ENCODE measurements around the gene RALA. TPM values are rescaled to one million over a fixed set of nuclear protein-coding genes. Genes with fewer than 3 reads are reported as not detected.

The RALA gene
- total RNA-seq, 2 experiments from 2014 or later, result 32.5 to 32.8 TPM

DNA sequence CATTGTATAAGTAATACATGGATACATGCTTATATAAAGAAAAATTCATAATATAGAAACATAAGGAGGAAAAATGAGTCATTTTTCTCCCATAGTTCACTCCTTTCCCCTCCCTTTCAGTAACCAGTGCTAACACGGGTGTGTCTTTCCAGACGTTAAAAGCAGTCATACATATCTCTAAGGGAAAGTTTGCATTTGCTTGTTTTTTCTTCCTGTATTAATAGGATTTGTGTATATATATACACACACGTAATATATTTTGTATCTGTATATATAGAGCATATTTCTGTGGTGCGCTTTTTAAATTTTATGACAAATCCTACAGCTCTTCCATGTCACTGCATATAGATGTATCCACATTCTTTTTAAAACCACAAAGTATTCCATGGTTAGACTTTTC lies 78.8 kb downstream of the RALA start:
- Mint-ChIP-seq H3K27me3 (no peaks in the 10 kb centered on the region), H3K4me3 (no peak overlapping the region), H3K9me3 (no peaks in the 10 kb centered on the region), H3K4me1 (ENCODE audit: low read depth) (peaks cover 11% of the 10 kb centered on the region), H3K36me3 (ENCODE audit: low read depth) (peaks cover 18% of the 10 kb centered on the region), H3K27ac (no peak overlapping the region)
- CTCF ChIA-PET, result interaction anchor here (1.0 to 2.5 kb wide), 2 partner anchors 11 to 122 kb away, joined by 3 to 9 read pairs; no protein-coding TSS in a partner anchor
- TF ChIP-seq, protein P1, sequence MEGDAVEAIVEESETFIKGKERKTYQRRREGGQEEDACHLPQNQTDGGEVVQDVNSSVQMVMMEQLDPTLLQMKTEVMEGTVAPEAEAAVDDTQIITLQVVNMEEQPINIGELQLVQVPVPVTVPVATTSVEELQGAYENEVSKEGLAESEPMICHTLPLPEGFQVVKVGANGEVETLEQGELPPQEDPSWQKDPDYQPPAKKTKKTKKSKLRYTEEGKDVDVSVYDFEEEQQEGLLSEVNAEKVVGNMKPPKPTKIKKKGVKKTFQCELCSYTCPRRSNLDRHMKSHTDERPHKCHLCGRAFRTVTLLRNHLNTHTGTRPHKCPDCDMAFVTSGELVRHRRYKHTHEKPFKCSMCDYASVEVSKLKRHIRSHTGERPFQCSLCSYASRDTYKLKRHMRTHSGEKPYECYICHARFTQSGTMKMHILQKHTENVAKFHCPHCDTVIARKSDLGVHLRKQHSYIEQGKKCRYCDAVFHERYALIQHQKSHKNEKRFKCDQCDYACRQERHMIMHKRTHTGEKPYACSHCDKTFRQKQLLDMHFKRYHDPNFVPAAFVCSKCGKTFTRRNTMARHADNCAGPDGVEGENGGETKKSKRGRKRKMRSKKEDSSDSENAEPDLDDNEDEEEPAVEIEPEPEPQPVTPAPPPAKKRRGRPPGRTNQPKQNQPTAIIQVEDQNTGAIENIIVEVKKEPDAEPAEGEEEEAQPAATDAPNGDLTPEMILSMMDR (IDR thresholded peaks at IDR 0.05), result no peak
- POLR2A ChIA-PET, result no interaction called here
- ATAC-seq, result no peak
- intact Hi-C loops (cut with micrococcal nuclease), result no loop called here
- DNase-seq, result no peak

DNA sequence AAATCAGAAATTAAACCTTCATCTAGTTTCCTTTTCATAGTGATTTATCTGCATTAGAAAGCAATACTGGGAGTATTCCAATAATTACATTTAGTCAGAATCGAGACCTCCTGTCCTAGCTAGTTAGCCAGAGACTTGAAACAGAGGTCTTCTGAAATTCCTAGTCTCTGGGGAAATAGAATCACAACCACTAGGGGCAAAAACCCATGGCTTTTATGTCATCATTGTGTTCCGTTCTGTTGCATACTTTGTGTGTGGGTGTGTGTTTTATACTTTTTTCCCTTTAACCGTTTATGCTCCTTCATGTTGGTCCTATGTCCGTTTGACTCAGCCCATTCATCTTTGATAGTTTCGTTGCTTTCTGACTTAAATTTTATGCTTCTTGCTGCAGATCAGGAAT lies 79.8 kb downstream of the RALA start:
- ChIA-PET POLR2A (no interaction called here), CTCF (interaction anchor here (1.0 to 2.5 kb wide), 2 partner anchors 12 to 123 kb away, joined by 3 to 9 read pairs; no protein-coding TSS in a partner anchor)
- TF ChIP-seq, protein P1 (IDR thresholded peaks at IDR 0.05), result no peak
- Mint-ChIP-seq H3K27ac (peak overlapping the region; percentile 68), H3K4me3 (no peak overlapping the region), H3K9me3 (no peaks in the 10 kb centered on the region), H3K36me3 (ENCODE audit: low read depth) (peaks cover 14% of the 10 kb centered on the region), H3K27me3 (no peaks in the 10 kb centered on the region), H3K4me1 (ENCODE audit: low read depth) (peaks cover 11% of the 10 kb centered on the region)
- DNase-seq (no peak), ATAC-seq (no peak)
- intact Hi-C loops (cut with micrococcal nuclease), result no loop called here

DNA sequence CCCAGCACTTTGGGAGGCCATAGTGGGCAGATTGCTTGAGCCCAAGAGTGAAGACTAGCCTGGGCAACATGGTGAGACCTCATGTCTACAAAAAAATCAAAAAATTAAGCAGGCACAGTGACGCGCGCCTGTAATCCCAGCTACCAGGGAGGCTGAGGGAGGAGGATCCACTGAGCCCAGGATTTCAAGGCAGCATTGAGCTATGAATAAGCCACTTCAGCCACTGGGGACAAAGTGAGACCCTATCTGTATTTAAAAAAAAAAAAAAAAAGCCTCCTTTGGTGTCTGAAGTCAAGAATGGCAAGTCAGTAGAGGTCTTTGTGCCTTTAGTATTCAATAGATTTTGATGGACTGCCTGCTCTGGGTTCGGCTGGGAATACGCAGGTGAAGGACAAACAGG lies 85.7 kb downstream of the RALA start:
- DNase-seq, result no peak
- ATAC-seq, result no peak
- H3K27ac Mint-ChIP-seq, result no peak overlapping the region
- TF ChIP-seq, protein P1 (IDR thresholded peaks at IDR 0.05), result no peak
- H3K27me3 Mint-ChIP-seq, result no peaks in the 10 kb centered on the region
- CTCF ChIA-PET, result interaction anchor here (1.0 to 1.4 kb wide), 2 partner anchors 12 to 129 kb away, joined by 3 read pairs; no protein-coding TSS in a partner anchor
- POLR2A ChIA-PET, result interaction anchor here (0.6 kb wide), 1 partner anchor 240 kb away, joined by 3 read pairs; no protein-coding TSS in a partner anchor
- H3K4me1 Mint-ChIP-seq (ENCODE audit: low read depth), result no peaks in the 10 kb centered on the region
- H3K9me3 Mint-ChIP-seq, result peaks cover 8% of the 10 kb centered on the region
- intact Hi-C loops (cut with micrococcal nuclease), result no loop called here
- peaks cover 2% of the 10 kb centered on the region for H3K36me3 Mint-ChIP-seq (ENCODE audit: low read depth)
- H3K4me3 Mint-ChIP-seq, result no peak overlapping the region

DNA sequence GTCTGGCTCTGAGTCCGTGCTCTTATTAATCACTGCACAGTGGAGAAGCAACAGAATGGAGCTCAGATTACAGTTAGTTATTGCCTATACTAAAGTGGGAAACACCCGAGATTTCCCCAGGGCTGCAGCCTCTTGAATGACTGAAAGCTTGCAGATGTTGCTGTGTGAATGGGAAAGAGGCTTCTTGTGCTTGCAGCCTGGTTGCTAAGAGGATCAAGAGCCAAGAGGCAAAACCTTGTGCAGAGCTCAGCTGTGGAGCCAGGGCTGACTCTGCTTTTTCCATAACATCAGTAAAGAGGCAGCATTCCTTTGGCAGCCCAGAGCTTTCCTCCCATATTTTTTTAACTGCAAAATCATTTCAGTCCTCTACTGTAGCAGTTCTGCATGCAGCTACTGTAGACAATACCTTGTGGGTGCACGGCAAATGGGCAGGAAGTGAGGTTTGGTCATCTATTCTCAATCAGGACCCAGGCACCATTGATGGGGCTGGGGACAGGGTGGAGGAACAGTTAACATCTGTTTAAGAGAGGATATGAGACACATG lies 86.5 kb downstream of the RALA start:
- TF ChIP-seq, protein P1 (IDR thresholded peaks at IDR 0.05), result no peak

DNA sequence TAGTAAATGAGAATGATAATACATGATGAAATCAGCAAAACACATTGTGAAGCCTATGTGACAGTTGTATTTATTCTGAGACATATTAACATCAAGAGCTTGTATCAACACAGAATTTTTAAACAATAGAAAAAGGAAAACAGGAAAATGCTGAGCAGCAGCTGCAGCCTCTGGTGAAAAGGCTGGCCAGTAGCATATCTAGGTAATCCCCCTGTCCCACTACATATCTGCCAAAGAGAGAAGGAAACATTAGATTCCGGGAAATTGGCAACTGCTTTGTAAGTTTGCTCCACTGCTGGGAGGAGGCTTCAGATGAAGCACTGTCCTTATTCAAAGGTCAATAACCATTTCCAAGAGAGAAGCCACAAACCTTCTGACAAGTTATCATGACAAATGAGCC lies 89.4 kb downstream of the RALA start:
- Mint-ChIP-seq H3K27me3 (no peaks in the 10 kb centered on the region), H3K36me3 (ENCODE audit: low read depth) (no peaks in the 10 kb centered on the region), H3K4me3 (no peak overlapping the region), H3K27ac (no peak overlapping the region), H3K4me1 (ENCODE audit: low read depth) (no peaks in the 10 kb centered on the region), H3K9me3 (peaks cover 23% of the 10 kb centered on the region)
- CTCF ChIA-PET, result interaction anchor here (1.7 kb wide), 1 partner anchor 33 kb away, joined by 4 read pairs; no protein-coding TSS in a partner anchor
- DNase-seq (no peak), ATAC-seq (no peak)
- TF ChIP-seq, protein P1 (IDR thresholded peaks at IDR 0.05), result no peak
- POLR2A ChIA-PET, result no interaction called here
- intact Hi-C loops (cut with micrococcal nuclease), result no loop called here

More for the DNA sequence above, 86.5 kb downstream of the RALA start:
- DNase-seq, result no peak
- no peak for ATAC-seq
- Mint-ChIP-seq H3K36me3 (ENCODE audit: low read depth) (peaks cover 2% of the 10 kb centered on the region), H3K27ac (no peak overlapping the region), H3K4me3 (no peak overlapping the region), H3K4me1 (ENCODE audit: low read depth) (no peaks in the 10 kb centered on the region), H3K9me3 (peaks cover 11% of the 10 kb centered on the region), H3K27me3 (no peaks in the 10 kb centered on the region)
- ChIA-PET POLR2A (no interaction called here), CTCF (no interaction called here)
- intact Hi-C loops (cut with micrococcal nuclease), result no loop called here

Measured in activated CD8-positive, alpha-beta T cell treated with anti-CD3 and anti-CD28 coated beads for 36 hours (primary cell).